WTC11 (cell line): Measurements from ENCODE around the gene CD96. TPM values are rescaled to one million over a fixed set of nuclear protein-coding genes. Genes with fewer than 3 reads are reported as not detected.

Experiments
- ATAC-seq: fragments of 200-7000 bp; cut with Tn5 transposase; 2 replicates; pipeline ENCODE4 v1.10.0; 2021; ENCODE audit warnings: mild to moderate bottlenecking, moderate library complexity
- CTCF ChIA-PET: fragments of 300-600 bp; sonication (Branson Sonifier 250); formaldehyde crosslinking; loops from one replicate; lab custom pipeline; 2021; ENCODE audit warnings: antibody characterized with exemption; lab: Charles Lee
- POLR2A ChIA-PET: fragments of 350-600 bp; sonication (Branson Sonifier 250); formaldehyde crosslinking; loops from one replicate; lab custom pipeline; 2021; ENCODE audit warnings: antibody characterized with exemption; lab: Charles Lee
- DNase-seq: peaks from one replicate; pipeline ENCODE4 v3.0.0; 2021; ENCODE audit warnings: low spot score
- H3K27ac Mint-ChIP-seq: 2 replicates; pipeline ENCODE4 v1.8.0; 2021; ENCODE audit warnings: mixed read lengths
- H3K27me3 Mint-ChIP-seq: 2 replicates; pipeline ENCODE4 v1.8.0; 2021; ENCODE audit warnings: low read depth, mild to moderate bottlenecking, moderate library complexity, mixed read lengths
- H3K36me3 Mint-ChIP-seq: 2 replicates; pipeline ENCODE4 v1.8.0; 2021; ENCODE audit warnings: mixed read lengths
- H3K4me1 Mint-ChIP-seq: 2 replicates; pipeline ENCODE4 v1.8.0; 2022; ENCODE audit warnings: mixed read lengths
- H3K4me3 Mint-ChIP-seq: 2 replicates; pipeline ENCODE4 v1.8.0; 2021; ENCODE audit warnings: mild to moderate bottlenecking, moderate library complexity, mixed read lengths
- H3K9me3 Mint-ChIP-seq: 2 replicates; pipeline ENCODE4 v1.8.0; 2021; ENCODE audit warnings: mixed read lengths
- AFF4 ChIP-seq: sonication (generic); formaldehyde crosslinking; IDR thresholded peaks from 2 replicates; pipeline ENCODE4 v1.8.1; 2023; ENCODE audit warnings: mild to moderate bottlenecking, missing genetic modification reagents, borderline replicate concordance
- CBFB ChIP-seq: sonication (generic); formaldehyde crosslinking; IDR thresholded peaks from 2 replicates; pipeline ENCODE4 v1.8.1; 2022; ENCODE audit warnings: mild to moderate bottlenecking, low read depth, missing genetic modification reagents
- HMGXB4 ChIP-seq: sonication (generic); formaldehyde crosslinking; IDR thresholded peaks from 2 replicates; pipeline ENCODE4 v1.8.1; 2023; ENCODE audit warnings: mild to moderate bottlenecking, moderate library complexity, missing genetic modification reagents
- IRF2 ChIP-seq: sonication (generic); formaldehyde crosslinking; IDR thresholded peaks from 2 replicates; pipeline ENCODE4 v1.8.0; 2022; ENCODE audit warnings: low read depth, missing genetic modification reagents, borderline replicate concordance
- NFYB ChIP-seq: sonication (generic); formaldehyde crosslinking; conservative IDR thresholded peaks from 2 replicates; pipeline ENCODE4 v1.8.0; 2022; ENCODE audit warnings: low read depth, missing genetic modification reagents
- SMAD3 ChIP-seq: sonication (generic); formaldehyde crosslinking; IDR thresholded peaks from 2 replicates; pipeline ENCODE4 v1.8.0; 2022; ENCODE audit warnings: missing genetic modification reagents, mild to moderate bottlenecking, borderline replicate concordance
- ZBTB43 ChIP-seq: sonication (generic); formaldehyde crosslinking; IDR thresholded peaks from 2 replicates; pipeline ENCODE4 v1.8.1; 2023; ENCODE audit warnings: mild to moderate bottlenecking, missing genetic modification reagents
- ZNF425 ChIP-seq: fragments of 250-450 bp; sonication (Bioruptor Pico); conservative IDR thresholded peaks from 2 replicates; pipeline ENCODE4 v1.9.0; 2021; ENCODE audit warnings: mild to moderate bottlenecking
- ZSCAN18 ChIP-seq: fragments of 250-450 bp; sonication (Bioruptor Pico); IDR thresholded peaks from 2 replicates; pipeline ENCODE4 v2.1.2; 2022; ENCODE audit warnings: mild to moderate bottlenecking, moderate library complexity
- total RNA-seq: library from RNA; stranded (reverse); gene quantifications from 3 replicates; pipeline ENCODE4 v1.2.3, GENCODE V29; 2021

CD96 gene
- total RNA-seq, 1 experiment from 2014 or later = 0.33 TPM

- Mint-ChIP-seq H3K9me3 (no peaks in the 10 kb centered on the region), H3K27ac (no peak overlapping the region), H3K4me1 (peaks cover 35% of the 10 kb centered on the region), H3K27me3 (peaks cover 5% of the 10 kb centered on the region), H3K36me3 (no peaks in the 10 kb centered on the region), H3K4me3 (no peak overlapping the region)
- ChIA-PET POLR2A (no interaction called here), CTCF (no interaction called here)
- ATAC-seq (no peak), DNase-seq (no peak)
- TF ChIP-seq ZSCAN18 (CRISPR knock-in tag) = no peak
- TF ChIP-seq IRF2 = no peak
- no peak for TF ChIP-seq HMGXB4
- no peak for TF ChIP-seq CBFB (CRISPR knock-in tag)
- TF ChIP-seq SMAD3 (CRISPR knock-in tag) = no peak
- TF ChIP-seq ZBTB43 (CRISPR knock-in tag) = no peak
- no peak for TF ChIP-seq NFYB (CRISPR knock-in tag)
- no peak for TF ChIP-seq ZNF425 (CRISPR knock-in tag)
Observed at GRCh38 chr3:111650378-111651275, 108.6 kb downstream of the CD96 start.

- H3K27me3 Mint-ChIP-seq = peaks cover 5% of the 10 kb centered on the region
- peak overlapping the region; percentile 29 for H3K27ac Mint-ChIP-seq
- ChIA-PET CTCF (no interaction called here), POLR2A (no interaction called here)
- no peak for DNase-seq
- TF ChIP-seq HMGXB4 (no peak), AFF4 (no peak)
- H3K4me1 Mint-ChIP-seq = peaks cover 35% of the 10 kb centered on the region
- peak overlapping the region; percentile 32 for H3K4me3 Mint-ChIP-seq
- no peaks in the 10 kb centered on the region for H3K9me3 Mint-ChIP-seq
- H3K36me3 Mint-ChIP-seq = no peaks in the 10 kb centered on the region
- peak; percentile 73; the same call in 1 of the 2 replicates for ATAC-seq
Observed at GRCh38 chr3:111652492-111653180, 110.6 kb downstream of the CD96 start.
